Renal cortical epithelial cell (primary cell): ENCODE data around the gene PMEPA1. TPM values are rescaled to one million over a fixed set of nuclear protein-coding genes. Genes with fewer than 3 reads are reported as not detected.

Experiments
- DNase-seq: peaks from one replicate; pipeline ENCODE4 v3.0.0-alpha.2; 2011; ENCODE audit warnings: low read depth
- total RNA-seq: library from RNA; depleted of rRNA; stranded (reverse); fragments of >200 nt; gene quantifications from 2 replicates; pipeline ENCODE4 v1.2.3, GENCODE V29; 2014

PMEPA1 gene
- total RNA-seq, 1 donor from 2014 or later, result 159 TPM

- DNase-seq, result no peak
Measured at GRCh38 chr20:57677584-57677982, 32.2 kb downstream of the PMEPA1 start.

- DNase-seq, result no peak
Measured at GRCh38 chr20:57676589-57677583, 32.9 kb downstream of the PMEPA1 start.

DNA sequence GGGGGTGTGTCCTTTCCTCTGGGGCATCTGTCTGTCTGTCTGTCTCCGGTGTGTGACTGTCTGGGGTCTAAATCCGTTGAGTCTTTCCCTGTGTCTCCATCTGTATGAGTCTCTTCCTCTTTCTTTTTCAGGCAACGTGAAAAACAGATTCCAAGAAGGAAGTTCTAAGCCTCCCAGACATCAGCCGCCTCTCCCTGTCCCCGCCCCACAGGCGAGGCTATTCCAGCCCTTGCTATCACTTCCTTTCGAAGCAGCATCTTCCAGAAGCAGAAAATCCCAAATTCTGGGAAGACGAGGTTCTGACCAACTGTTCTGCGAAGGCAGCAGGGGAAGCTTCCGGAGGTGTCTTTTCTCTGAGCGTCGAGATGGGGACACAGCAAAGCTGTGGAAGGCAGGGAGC lies 34.0 kb downstream of the PMEPA1 start:
- DNase-seq, result no peak

GRCh38 chr20:57672953-57673575 lies 36.8 kb downstream of the PMEPA1 start:
- DNase-seq, result no peak

DNA sequence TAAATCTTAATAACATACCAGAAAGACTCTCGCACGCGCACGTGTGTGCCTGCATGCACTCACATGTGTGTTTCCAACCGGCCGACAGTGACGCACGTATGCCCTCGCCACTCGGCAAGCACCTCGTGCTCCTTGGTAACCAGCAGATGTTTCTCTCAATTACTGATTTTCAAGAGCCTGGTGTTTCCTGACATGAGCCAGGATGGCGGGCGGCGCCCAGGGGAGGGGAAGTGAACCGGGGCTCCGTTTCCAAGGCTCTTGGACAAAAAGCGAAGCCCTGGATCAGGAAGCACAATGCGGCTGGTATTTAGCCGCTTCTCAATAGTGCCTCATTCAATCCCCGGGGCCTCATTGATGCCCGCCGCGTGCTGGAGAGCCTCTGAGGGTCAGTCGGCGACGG lies 37.7 kb downstream of the PMEPA1 start:
- DNase-seq, result no peak

DNA sequence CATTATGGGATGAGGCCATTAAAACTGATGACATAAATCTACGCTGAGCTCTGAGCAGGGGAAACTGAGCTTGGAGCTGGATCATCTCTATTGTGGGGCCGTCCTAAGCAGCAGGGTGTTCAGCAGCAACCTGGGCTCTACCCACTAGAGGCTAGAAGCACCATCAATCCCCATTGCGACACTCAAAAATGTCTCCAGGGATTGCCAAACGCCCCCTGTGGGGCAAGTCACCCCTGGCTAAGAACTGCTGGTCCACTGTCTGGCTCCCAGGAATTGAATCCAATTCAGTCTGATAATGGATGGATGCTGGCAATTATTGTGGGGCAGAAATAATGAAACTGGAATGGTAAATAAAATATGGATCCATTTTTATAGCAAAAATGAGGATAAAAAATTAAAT lies 38.2 kb downstream of the PMEPA1 start:
- peak; percentile 25 for DNase-seq

DNA sequence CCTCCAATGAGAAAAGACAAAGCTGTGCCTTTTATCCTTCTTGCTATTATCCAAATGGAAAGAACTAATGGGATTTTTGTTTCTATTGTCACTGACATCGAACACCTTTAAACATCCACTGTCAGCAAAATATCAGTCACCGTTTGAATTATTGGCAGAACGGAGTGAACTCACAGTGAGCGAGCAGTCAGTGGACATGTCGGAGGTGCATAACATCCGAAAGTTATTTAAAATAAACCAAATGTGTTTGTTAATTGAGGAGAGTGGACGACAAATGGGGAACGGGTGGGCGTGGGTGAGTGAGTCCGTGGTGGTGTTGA lies 38.8 kb downstream of the PMEPA1 start:
- DNase-seq, result no peak

GRCh38 chr20:57670288-57671071 lies 39.3 kb downstream of the PMEPA1 start:
- no peak for DNase-seq

DNA sequence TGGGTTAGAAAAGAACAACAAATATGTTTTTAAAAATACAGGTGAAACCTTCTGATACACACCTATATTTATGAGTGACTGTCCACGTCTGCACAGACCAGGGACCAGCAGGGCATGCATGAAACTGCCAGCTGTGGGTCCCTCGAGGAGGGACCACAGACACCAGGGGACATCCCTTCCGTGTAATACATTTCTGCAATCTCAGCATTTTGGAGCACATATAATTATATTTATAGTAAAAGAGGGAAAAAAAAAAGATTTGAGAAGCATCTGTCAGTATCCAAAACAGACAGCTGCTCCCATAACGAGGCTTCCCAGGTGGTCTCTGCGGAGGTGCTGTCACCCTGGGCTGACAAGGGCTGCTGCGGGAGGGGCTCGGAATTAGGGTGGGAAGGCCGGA lies 40.2 kb downstream of the PMEPA1 start:
- DNase-seq, result no peak

GRCh38 chr20:57667924-57668782 lies 41.7 kb downstream of the PMEPA1 start:
- DNase-seq, result no peak

- no peak for DNase-seq
Measured at GRCh38 chr20:57667388-57667787, 42.4 kb downstream of the PMEPA1 start.

DNA sequence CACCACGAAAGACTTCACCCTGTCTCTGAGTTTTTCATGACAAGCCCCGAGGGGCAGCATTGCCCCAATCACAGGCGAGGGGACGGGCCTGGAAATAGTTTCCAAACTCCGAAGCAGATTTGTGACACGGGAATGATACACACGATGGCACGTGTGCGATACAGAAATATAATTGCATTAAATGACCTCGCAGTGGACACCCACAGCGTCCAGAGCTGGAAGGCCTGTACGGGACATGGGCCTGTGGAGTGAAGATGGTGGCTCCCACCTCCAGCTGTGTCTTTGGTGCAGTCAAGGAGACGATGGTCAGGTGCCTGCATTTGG lies 43.0 kb downstream of the PMEPA1 start:
- no peak for DNase-seq

- no peak for DNase-seq
Measured at GRCh38 chr20:57666106-57666833, 43.5 kb downstream of the PMEPA1 start.

- no peak for DNase-seq
Measured at GRCh38 chr20:57665589-57665971, 44.2 kb downstream of the PMEPA1 start.

DNA sequence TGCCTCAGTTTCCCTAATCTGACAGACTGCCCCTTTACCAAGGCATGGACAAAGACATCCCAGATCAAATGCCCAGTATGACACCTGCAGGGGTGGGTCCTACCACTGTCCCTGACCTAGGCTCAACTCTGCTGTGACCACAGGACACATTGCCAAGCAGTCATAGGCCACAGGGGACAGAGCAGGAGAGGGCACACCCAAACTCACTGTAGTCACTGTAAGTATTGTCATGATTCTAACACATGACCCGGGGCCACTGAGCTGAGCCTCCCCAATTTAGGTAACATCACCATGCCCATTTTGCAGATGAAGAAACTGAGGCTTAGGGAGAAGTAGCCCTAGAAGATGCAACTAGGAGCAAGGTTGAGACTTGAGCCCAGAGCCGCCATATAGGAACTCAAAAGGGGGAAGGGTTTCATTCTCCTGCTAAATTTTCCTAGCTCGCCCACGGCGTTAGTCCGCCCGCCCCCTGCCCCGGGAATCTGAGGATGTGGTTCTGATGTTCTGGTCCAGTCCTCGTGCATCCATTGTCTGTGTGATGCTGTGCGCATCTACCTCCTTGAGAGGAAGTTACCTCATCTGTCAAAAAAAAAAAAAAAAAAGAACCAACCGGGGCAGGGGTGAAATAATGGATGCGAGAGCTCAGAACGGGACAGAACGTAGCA lies 44.8 kb downstream of the PMEPA1 start:
- DNase-seq, result no peak

GRCh38 chr20:57664476-57664875 lies 45.3 kb downstream of the PMEPA1 start:
- DNase-seq, result no peak

DNA sequence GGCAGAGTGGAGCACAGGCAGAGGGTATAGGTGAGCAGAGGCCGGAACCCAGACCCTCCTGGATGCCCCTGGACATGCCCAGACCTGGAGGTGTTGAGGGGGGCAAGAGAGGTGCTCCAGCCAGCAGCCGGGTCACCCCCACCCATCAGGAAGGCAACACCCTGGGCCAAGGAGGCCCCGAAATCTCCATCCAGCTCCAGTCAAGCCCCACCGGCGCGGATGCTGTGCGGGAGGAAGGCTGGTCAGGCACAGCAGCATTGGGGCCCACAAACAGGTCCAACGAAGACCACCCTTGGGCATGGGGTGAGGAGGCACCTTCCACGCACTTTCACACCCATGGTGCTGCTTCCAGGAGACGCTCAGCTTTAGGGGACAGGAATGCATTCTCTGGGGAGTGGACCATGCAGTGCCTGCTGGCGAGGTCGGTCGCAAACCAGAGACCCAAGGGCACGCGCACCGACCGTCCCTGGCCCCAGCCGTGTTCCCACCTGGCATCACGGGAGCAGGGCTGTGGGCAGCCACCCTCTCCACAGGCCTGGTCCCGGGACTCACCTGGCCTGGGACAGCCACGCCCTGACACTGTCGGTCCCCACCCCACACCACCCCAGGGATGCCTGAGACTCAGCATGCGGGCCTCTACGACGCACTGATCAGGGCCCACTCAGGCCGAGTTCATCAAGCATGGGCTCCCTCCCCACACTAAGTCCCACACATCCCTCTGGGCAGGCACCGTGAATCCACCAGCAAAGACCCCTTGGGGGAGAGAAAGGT lies 45.9 kb downstream of the PMEPA1 start:
- no peak for DNase-seq

- DNase-seq, result no peak
Measured at GRCh38 chr20:57663241-57663640, 46.6 kb downstream of the PMEPA1 start.

GRCh38 chr20:57662456-57663240 lies 47.2 kb downstream of the PMEPA1 start:
- no peak for DNase-seq
